ENCODE measurements around the gene ERAP2.

GRCh38 chr5:96870094-96871026 is 5.9 kb upstream of the ERAP2 start:
- TF ChIP-seq, protein P1, sequence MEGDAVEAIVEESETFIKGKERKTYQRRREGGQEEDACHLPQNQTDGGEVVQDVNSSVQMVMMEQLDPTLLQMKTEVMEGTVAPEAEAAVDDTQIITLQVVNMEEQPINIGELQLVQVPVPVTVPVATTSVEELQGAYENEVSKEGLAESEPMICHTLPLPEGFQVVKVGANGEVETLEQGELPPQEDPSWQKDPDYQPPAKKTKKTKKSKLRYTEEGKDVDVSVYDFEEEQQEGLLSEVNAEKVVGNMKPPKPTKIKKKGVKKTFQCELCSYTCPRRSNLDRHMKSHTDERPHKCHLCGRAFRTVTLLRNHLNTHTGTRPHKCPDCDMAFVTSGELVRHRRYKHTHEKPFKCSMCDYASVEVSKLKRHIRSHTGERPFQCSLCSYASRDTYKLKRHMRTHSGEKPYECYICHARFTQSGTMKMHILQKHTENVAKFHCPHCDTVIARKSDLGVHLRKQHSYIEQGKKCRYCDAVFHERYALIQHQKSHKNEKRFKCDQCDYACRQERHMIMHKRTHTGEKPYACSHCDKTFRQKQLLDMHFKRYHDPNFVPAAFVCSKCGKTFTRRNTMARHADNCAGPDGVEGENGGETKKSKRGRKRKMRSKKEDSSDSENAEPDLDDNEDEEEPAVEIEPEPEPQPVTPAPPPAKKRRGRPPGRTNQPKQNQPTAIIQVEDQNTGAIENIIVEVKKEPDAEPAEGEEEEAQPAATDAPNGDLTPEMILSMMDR (IDR thresholded peaks at IDR 0.05) = no peak
- no peak for TF ChIP-seq POLR2A (IDR thresholded peaks at IDR 0.05)
